Activated T-helper 1 cell treated with Interleukin-2 at 50 U/mL for 16 hours (primary cell): ENCODE data around the gene GLDC.

Experiments
- DNase-seq: peaks from one replicate; pipeline ENCODE4 v3.0.0-alpha.2; 2020; ENCODE audit warnings: low read depth

GLDC gene

GRCh38 chr9:6501526-6502210 is 143.9 kb downstream of the GLDC start:
- no peak for DNase-seq

DNA sequence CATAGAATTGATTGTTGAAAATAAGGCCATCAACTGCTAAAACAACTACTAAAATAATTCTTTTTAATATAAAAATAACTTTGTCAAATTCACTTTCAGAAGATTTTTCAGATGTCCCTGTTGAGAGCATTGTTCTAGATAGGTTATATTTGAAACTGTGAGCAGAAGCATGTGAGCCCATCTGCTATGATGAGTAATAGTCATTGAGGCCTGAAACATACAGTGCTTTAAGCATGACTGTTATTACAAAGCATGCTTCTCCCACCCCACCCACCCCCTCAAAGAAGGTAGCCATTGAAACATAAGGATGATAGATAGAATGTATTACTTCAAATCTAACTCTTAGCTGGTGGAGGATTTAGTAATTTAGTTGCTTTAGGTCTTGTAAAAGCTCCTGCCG is 146.5 kb downstream of the GLDC start:
- no peak for DNase-seq

DNA sequence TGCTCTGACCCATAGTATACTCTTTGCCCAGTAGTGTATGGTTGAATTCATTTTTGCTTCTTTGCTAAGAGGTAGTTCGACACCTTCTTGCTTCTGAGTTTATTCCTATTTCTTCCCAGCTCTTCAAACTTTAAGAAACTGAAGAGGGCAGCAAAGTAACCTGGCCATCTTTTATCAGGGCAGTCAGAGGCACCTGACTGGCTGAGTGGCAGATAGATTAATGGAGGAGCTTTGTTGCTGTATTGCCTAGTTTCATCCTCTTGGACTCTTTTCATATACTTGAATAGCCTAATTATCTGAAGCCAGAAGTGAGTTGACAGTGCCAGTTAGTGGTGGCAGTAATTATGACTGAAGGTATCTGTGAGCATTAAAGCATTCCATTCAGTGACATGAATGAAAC is 150.1 kb downstream of the GLDC start:
- no peak for DNase-seq

- no peak for DNase-seq
Observed at GRCh38 chr9:6490863-6491262, 154.7 kb downstream of the GLDC start.

- DNase-seq, result no peak
Observed at GRCh38 chr9:6489099-6489498, 156.4 kb downstream of the GLDC start.

- DNase-seq, result no peak
Observed at GRCh38 chr9:6488395-6488794, 157.1 kb downstream of the GLDC start.

DNA sequence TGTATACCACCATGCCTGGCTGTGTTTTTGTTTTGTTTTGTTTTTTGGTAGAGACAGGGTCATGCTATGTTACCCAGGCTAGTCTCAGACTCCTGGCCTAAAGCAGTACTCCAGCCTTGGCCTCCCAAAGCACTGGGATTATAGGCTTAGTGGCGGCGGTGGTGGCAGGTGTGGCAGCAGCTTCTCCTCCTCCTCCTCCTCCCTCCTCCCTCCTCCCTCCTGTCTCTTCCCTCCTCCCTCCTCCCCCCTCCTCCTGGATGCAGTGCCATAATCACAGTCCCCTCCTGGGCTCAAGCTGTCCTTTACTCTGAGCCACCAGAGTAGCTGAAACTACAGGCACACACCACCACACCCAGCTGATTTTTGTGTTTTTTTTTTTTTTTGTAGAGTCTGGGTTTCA is 161.3 kb downstream of the GLDC start:
- no peak for DNase-seq
